HEK293 (cell line): Measurements from ENCODE around the gene KRTAP1-1.
A peak's percentile ranks its signal among the peaks of the same experiment; 100 is the strongest.

Experiments used
- CTCF ChIA-PET: fragments of 350-600 bp; formaldehyde crosslinking; extraction: SDS; loops from one replicate; lab custom pipeline; 2021; ENCODE audit warnings: antibody characterized with exemption; lab: Yijun Ruan, JAX
- POLR2A ChIA-PET: fragments of 300-600 bp; formaldehyde crosslinking; extraction: SDS; loops from one replicate; lab custom pipeline; 2020; ENCODE audit warnings: antibody characterized with exemption, inconsistent platforms; lab: Yijun Ruan, JAX
- H3K27ac ChIP-seq: fragments of 200-500 bp; sonication (Bioruptor generic); 2 replicates; pipeline ENCODE4 v1.5.1; 2014; ENCODE audit warnings: low read depth, low read length, control low read depth, inconsistent platforms; ENCODE audit errors: extremely low read depth
- H3K36me3 ChIP-seq, 2 experiments: fragments of 200-500 bp in 1 of 2; sonication (Bioruptor generic) in 1 of 2; 1 replicate in 1 of 2; 2 replicates in 1 of 2; pipeline ENCODE4 v1.5.1; 2014 to 2017; ENCODE audit warnings: inconsistent platforms in 2 of 2, low read length in 2 of 2; ENCODE audit not compliant: control insufficient read depth in 2 of 2, insufficient read depth in 1 of 2
- H3K4me1 ChIP-seq: fragments of 200-500 bp; sonication (Bioruptor generic); 2 replicates; pipeline ENCODE4 v1.5.1; 2014; ENCODE audit warnings: mild to moderate bottlenecking, low read length, inconsistent platforms; ENCODE audit not compliant: control insufficient read depth, insufficient read depth
- H3K4me3 ChIP-seq: 2 replicates; pipeline ENCODE4 v1.5.1; 2011; ENCODE audit warnings: low read depth, mild to moderate bottlenecking, control low read depth, low read length, moderate library complexity
- H3K9me3 ChIP-seq: fragments of 200-500 bp; sonication (Bioruptor generic); 2 replicates; pipeline ENCODE4 v1.5.1; 2014; ENCODE audit warnings: low read depth, low read length, inconsistent platforms; ENCODE audit not compliant: control insufficient read depth, insufficient read depth
- HOXD13 ChIP-seq: sonication (generic); formaldehyde crosslinking; IDR thresholded peaks from 2 replicates; pipeline ENCODE4 v1.8.0; 2022; ENCODE audit warnings: missing genetic modification reagents, borderline replicate concordance
- IKZF3 ChIP-seq: fragments of 450-650 bp; IDR thresholded peaks from 2 replicates; pipeline ENCODE4 v1.5.0; 2018; ENCODE audit warnings: missing biosample characterization, mild to moderate bottlenecking, missing genetic modification characterization, moderate library complexity
- KLF8 ChIP-seq: fragments of 450-650 bp; formaldehyde crosslinking; IDR thresholded peaks from 2 replicates; pipeline ENCODE4 v1.5.1; 2016; ENCODE audit warnings: missing biosample characterization, missing genetic modification characterization
- PRDM1 ChIP-seq: fragments of 450-650 bp; formaldehyde crosslinking; IDR thresholded peaks from 2 replicates; pipeline ENCODE4; 2016; ENCODE audit warnings: missing biosample characterization, missing genetic modification characterization
- SALL2 ChIP-seq: fragments of 450-650 bp; formaldehyde crosslinking; IDR thresholded peaks from 2 replicates; pipeline ENCODE4 v1.5.0; 2017; ENCODE audit warnings: missing biosample characterization, mild to moderate bottlenecking, missing genetic modification characterization, borderline replicate concordance
- SETDB1 ChIP-seq: IDR thresholded peaks from one replicate; pipeline ENCODE4 v1.6.1; 2017; ENCODE audit warnings: mild to moderate bottlenecking, low read length, moderate library complexity, mixed read lengths; ENCODE audit not compliant: insufficient read length
- SP2 ChIP-seq: fragments of 450-650 bp; formaldehyde crosslinking; IDR thresholded peaks from 2 replicates; pipeline ENCODE4 v1.5.1; 2016; ENCODE audit warnings: missing biosample characterization, missing genetic modification characterization
- YY2 ChIP-seq: fragments of 450-650 bp; formaldehyde crosslinking; IDR thresholded peaks from 2 replicates; pipeline ENCODE4 v1.5.1; 2016; ENCODE audit warnings: missing biosample characterization, missing genetic modification characterization
- ZBTB21 ChIP-seq: fragments of 450-650 bp; formaldehyde crosslinking; IDR thresholded peaks from 2 replicates; pipeline ENCODE4 v1.5.1; 2017; ENCODE audit warnings: missing biosample characterization, missing genetic modification characterization
- ZBTB7A ChIP-seq: fragments of 450-650 bp; formaldehyde crosslinking; IDR thresholded peaks from 2 replicates; pipeline ENCODE4 v1.5.1; 2016; ENCODE audit warnings: low read depth, missing biosample characterization, missing genetic modification characterization
- ZNF175 ChIP-seq: fragments of 450-650 bp; formaldehyde crosslinking; IDR thresholded peaks from 2 replicates; pipeline ENCODE4 v1.5.1; 2016; ENCODE audit warnings: missing biosample characterization, missing genetic modification characterization
- ZNF221 ChIP-seq: fragments of 450-650 bp; formaldehyde crosslinking; IDR thresholded peaks from 2 replicates; pipeline ENCODE4 v1.5.1; 2017; ENCODE audit warnings: missing biosample characterization, missing genetic modification characterization, borderline replicate concordance
- ZNF239 ChIP-seq: fragments of 450-650 bp; formaldehyde crosslinking; IDR thresholded peaks from 2 replicates; pipeline ENCODE4 v1.5.1; 2016; ENCODE audit warnings: missing biosample characterization, missing genetic modification characterization
- ZNF366 ChIP-seq: fragments of 450-650 bp; formaldehyde crosslinking; conservative IDR thresholded peaks from 2 replicates; pipeline ENCODE4 v1.5.1; 2016; ENCODE audit warnings: missing biosample characterization, missing genetic modification characterization
- ZNF37A ChIP-seq: fragments of 450-650 bp; IDR thresholded peaks from 2 replicates; pipeline ENCODE4 v1.5.1; 2018; ENCODE audit warnings: missing biosample characterization, missing genetic modification characterization
- ZNF549 ChIP-seq: fragments of 450-650 bp; IDR thresholded peaks from 2 replicates; pipeline ENCODE4 v1.5.1; 2018; ENCODE audit warnings: missing biosample characterization, missing genetic modification characterization, mild to moderate bottlenecking, inconsistent platforms, moderate library complexity
- ZNF624 ChIP-seq: fragments of 450-650 bp; formaldehyde crosslinking; IDR thresholded peaks from 2 replicates; pipeline ENCODE4 v1.5.1; 2017; ENCODE audit warnings: missing biosample characterization, missing genetic modification characterization
- ZNF76 ChIP-seq: fragments of 450-650 bp; formaldehyde crosslinking; IDR thresholded peaks from 2 replicates; pipeline ENCODE4; 2016; ENCODE audit warnings: low read depth, missing biosample characterization, missing genetic modification characterization, borderline replicate concordance
- ZNF792 ChIP-seq: fragments of 450-650 bp; formaldehyde crosslinking; IDR thresholded peaks from 2 replicates; pipeline ENCODE4 v1.5.1; 2016; ENCODE audit warnings: missing biosample characterization, missing genetic modification characterization
- TF ChIP-seq, protein P1 (sequence below): fragments of 450-650 bp; formaldehyde crosslinking; IDR thresholded peaks from 2 replicates; pipeline ENCODE4 v1.5.1; 2016; ENCODE audit warnings: missing biosample characterization, missing genetic modification characterization
- TF ChIP-seq, protein P2 (sequence below): fragments of 450-650 bp; formaldehyde crosslinking; IDR thresholded peaks from 2 replicates; pipeline ENCODE4 v1.5.1; 2016; ENCODE audit warnings: missing biosample characterization, missing genetic modification characterization
- TF ChIP-seq, protein P3 (sequence below): fragments of 450-650 bp; formaldehyde crosslinking; IDR thresholded peaks from 2 replicates; pipeline ENCODE4 v1.5.1; 2016; ENCODE audit warnings: missing biosample characterization, missing genetic modification characterization
- TF ChIP-seq, protein P4 (sequence below): fragments of 450-650 bp; formaldehyde crosslinking; IDR thresholded peaks from 2 replicates; pipeline ENCODE4 v1.5.1; 2016; ENCODE audit warnings: missing biosample characterization, missing genetic modification characterization

The KRTAP1-1 gene

DNA sequence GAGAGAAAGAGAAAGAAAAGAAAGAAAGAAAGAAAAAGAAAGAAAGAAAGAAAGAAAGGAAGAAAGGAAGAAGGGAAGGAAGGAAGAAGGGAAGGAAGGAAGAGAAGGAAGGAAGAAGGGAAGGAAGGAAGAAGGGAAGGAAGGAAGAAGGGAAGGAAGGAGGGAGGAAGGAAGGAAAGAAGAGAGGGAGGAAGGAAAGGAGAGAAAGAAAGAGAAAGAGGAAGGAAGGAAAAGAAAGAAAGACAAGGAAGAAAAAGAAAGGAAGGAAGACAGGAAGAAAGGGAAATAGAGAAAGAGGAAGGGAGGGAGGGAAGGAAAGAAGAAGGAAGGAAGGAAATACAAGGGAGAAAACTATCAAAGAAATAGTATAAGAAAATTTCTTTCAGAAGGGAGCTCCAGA, 35.5 kb upstream of the KRTAP1-1 start:
- POLR2A ChIA-PET: no interaction called here

DNA sequence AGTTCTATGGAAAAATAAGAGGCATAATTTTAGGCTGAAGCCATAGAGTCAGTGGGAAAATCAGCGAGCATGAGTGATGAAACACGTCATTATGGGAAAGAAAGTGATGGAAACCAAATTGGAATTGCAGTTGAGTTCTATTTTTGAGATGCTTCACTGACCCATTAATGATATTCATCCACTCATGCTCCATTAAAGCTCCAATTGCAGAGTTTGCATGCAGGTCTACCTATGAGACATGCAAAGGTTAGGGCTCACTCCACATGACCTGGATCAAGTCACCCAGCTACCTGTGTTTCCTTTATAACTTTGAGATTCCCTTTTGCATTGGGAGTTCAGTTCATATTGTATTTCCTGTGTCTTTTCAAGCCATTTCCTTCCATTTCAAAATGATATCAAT, 32.4 kb upstream of the KRTAP1-1 start:
- Histone ChIP-seq H3K9me3 (no peaks in the 10 kb centered on the region), H3K4me3 (no peak overlapping the region), H3K36me3 (no peaks in the 10 kb centered on the region), H3K4me1 (no peaks in the 10 kb centered on the region), H3K27ac (no peak overlapping the region)
- TF ChIP-seq YY2 (no peak), ZBTB7A (no peak), SP2 (no peak), HOXD13 (CRISPR knock-in tag) (no peak), ZBTB21 (no peak), ZNF792 (tag by site-specific recombination) (no peak), ZNF624 (no peak), SETDB1 (no peak), ZNF221 (tag by site-specific recombination) (no peak), ZNF175 (tag by site-specific recombination) (no peak), ZNF76 (no peak), KLF8 (tag by site-specific recombination) (no peak)
- TF ChIP-seq, protein P1, sequence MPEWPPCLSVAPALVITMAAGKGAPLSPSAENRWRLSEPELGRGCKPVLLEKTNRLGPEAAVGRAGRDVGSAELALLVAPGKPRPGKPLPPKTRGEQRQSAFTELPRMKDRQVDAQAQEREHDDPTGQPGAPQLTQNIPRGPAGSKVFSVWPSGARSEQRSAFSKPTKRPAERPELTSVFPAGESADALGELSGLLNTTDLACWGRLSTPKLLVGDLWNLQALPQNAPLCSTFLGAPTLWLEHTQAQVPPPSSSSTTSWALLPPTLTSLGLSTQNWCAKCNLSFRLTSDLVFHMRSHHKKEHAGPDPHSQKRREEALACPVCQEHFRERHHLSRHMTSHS (tag by site-specific recombination): no peak
- TF ChIP-seq, protein P2, sequence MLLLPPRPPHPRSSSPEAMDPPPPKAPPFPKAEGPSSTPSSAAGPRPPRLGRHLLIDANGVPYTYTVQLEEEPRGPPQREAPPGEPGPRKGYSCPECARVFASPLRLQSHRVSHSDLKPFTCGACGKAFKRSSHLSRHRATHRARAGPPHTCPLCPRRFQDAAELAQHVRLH (tag by site-specific recombination): no peak
- TF ChIP-seq, protein P3, sequence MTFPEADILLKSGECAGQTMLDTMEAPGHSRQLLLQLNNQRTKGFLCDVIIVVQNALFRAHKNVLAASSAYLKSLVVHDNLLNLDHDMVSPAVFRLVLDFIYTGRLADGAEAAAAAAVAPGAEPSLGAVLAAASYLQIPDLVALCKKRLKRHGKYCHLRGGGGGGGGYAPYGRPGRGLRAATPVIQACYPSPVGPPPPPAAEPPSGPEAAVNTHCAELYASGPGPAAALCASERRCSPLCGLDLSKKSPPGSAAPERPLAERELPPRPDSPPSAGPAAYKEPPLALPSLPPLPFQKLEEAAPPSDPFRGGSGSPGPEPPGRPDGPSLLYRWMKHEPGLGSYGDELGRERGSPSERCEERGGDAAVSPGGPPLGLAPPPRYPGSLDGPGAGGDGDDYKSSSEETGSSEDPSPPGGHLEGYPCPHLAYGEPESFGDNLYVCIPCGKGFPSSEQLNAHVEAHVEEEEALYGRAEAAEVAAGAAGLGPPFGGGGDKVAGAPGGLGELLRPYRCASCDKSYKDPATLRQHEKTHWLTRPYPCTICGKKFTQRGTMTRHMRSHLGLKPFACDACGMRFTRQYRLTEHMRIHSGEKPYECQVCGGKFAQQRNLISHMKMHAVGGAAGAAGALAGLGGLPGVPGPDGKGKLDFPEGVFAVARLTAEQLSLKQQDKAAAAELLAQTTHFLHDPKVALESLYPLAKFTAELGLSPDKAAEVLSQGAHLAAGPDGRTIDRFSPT: no peak
- CTCF ChIA-PET: interaction anchor here (0.8 to 1.8 kb wide), 3 partner anchors 575 to 589 kb away, joined by 3 read pairs; no protein-coding TSS in a partner anchor
- POLR2A ChIA-PET: no interaction called here

More for the DNA sequence above, 35.5 kb upstream of the KRTAP1-1 start:
- Histone ChIP-seq H3K27ac (no peak overlapping the region), H3K9me3 (no peaks in the 10 kb centered on the region), H3K36me3 (no peaks in the 10 kb centered on the region), H3K4me1 (no peaks in the 10 kb centered on the region), H3K4me3 (no peak overlapping the region)
- CTCF ChIA-PET: no interaction called here
- TF ChIP-seq ZNF239 (tag by site-specific recombination) (no peak), PRDM1 (peak; percentile 59), ZNF549 (no peak), ZNF366 (tag by site-specific recombination) (peak; percentile 92), ZNF37A (tag by site-specific recombination) (no peak), IKZF3 (tag by site-specific recombination) (no peak), SALL2 (tag by site-specific recombination) (peak; percentile 56; the same call in 1 of the 2 replicates), SP2 (no peak)
- TF ChIP-seq, protein P4, sequence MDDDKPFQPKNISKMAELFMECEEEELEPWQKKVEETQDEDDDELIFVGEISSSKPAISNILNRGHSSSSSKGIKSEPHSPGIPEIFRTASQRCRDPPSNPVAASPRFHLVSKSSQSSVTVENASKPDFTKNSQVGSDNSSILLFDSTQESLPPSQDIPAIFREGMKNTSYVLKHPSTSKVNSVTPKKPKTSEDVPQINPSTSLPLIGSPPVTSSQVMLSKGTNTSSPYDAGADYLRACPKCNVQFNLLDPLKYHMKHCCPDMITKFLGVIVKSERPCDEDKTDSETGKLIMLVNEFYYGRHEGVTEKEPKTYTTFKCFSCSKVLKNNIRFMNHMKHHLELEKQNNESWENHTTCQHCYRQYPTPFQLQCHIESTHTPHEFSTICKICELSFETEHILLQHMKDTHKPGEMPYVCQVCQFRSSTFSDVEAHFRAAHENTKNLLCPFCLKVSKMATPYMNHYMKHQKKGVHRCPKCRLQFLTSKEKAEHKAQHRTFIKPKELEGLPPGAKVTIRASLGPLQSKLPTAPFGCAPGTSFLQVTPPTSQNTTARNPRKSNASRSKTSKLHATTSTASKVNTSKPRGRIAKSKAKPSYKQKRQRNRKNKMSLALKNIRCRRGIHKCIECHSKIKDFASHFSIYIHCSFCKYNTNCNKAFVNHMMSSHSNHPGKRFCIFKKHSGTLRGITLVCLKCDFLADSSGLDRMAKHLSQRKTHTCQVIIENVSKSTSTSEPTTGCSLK (tag by site-specific recombination): no peak
